IMR-90 (cell line): ENCODE data around the gene THRAP3. TPM values are rescaled to one million over a fixed set of nuclear protein-coding genes. Genes with fewer than 3 reads are reported as not detected.

Source experiments
- ATAC-seq: fragments of 200-7000 bp; cut with Tn5 transposase; 2 replicates; pipeline ENCODE4 v1.9.1; 2020; ENCODE audit warnings: low read depth, mild to moderate bottlenecking, moderate library complexity
- BruUV-seq: library from RNA; stranded (reverse); fragments of 400-500 nt; replicated peaks from 2 replicates; lab custom pipeline; 2021; lab: Mats Ljungman, UMichigan
- CTCF ChIA-PET: fragments of 300-600 bp; formaldehyde crosslinking; extraction: SDS; loops from one replicate; lab custom pipeline; 2021; ENCODE audit warnings: antibody characterized with exemption; lab: Yijun Ruan, JAX
- POLR2A ChIA-PET: fragments of 300-600 bp; sonication (Branson Sonifier 250); formaldehyde crosslinking; loops from one replicate; lab custom pipeline; 2022; ENCODE audit warnings: antibody characterized with exemption; ENCODE audit not compliant: unreplicated experiment; lab: Charles Lee
- DNase-seq: peaks from one replicate; pipeline ENCODE4 v3.0.0; 2013
- H2AFZ ChIP-seq: replicated peaks from 2 replicates; pipeline ENCODE3; 2013; ENCODE audit warnings: low read length, mild to moderate bottlenecking; ENCODE audit not compliant: poor library complexity
- H2AK5ac ChIP-seq: 2 replicates; pipeline ENCODE4 v1.6.1; 2013; ENCODE audit warnings: low read depth, low read length, inconsistent platforms
- H2AK9ac ChIP-seq: replicated peaks from 2 replicates; pipeline ENCODE3; 2013; ENCODE audit warnings: mild to moderate bottlenecking, low read depth, low read length, moderate library complexity; ENCODE audit not compliant: poor library complexity
- H2BK120ac ChIP-seq: 2 replicates; pipeline ENCODE4 v1.6.1; 2013; ENCODE audit warnings: low read depth, low read length, inconsistent platforms
- H2BK15ac ChIP-seq: 3 replicates; pipeline ENCODE4 v1.6.1; 2013; ENCODE audit warnings: low read depth, low read length, inconsistent platforms
- H2BK20ac ChIP-seq: 2 replicates; pipeline ENCODE4 v1.6.1; 2013; ENCODE audit warnings: low read depth, mild to moderate bottlenecking, inconsistent platforms, low read length, moderate library complexity
- H2BK5ac ChIP-seq: 2 replicates; pipeline ENCODE4 v1.6.1; 2013; ENCODE audit warnings: mild to moderate bottlenecking, low read depth, low read length, inconsistent platforms; ENCODE audit not compliant: poor library complexity, severe bottlenecking
- H3K14ac ChIP-seq: replicated peaks from 2 replicates; pipeline ENCODE4 v1.6.1; 2013; ENCODE audit warnings: low read depth, low read length, inconsistent platforms
- H3K18ac ChIP-seq: 2 replicates; pipeline ENCODE4 v1.6.1; 2013; ENCODE audit warnings: low read depth, low read length, control low read depth
- H3K23ac ChIP-seq: 2 replicates; pipeline ENCODE4 v1.6.1; 2013; ENCODE audit warnings: low read depth, low read length, inconsistent platforms
- H3K27ac ChIP-seq: 2 replicates; pipeline ENCODE4 v1.5.1; 2013; ENCODE audit warnings: mild to moderate bottlenecking, control low read depth, low read length; ENCODE audit not compliant: insufficient read depth
- H3K27me3 ChIP-seq: 2 replicates; pipeline ENCODE4 v1.6.1; 2013; ENCODE audit warnings: low read length; ENCODE audit not compliant: control insufficient read depth, insufficient read depth
- H3K36me3 ChIP-seq: 2 replicates; pipeline ENCODE4 v1.6.1; 2013; ENCODE audit warnings: low read length, mixed read lengths; ENCODE audit not compliant: control insufficient read depth, insufficient read depth
- H3K4ac ChIP-seq: 2 replicates; pipeline ENCODE4 v1.6.1; 2013; ENCODE audit warnings: low read depth, low read length, inconsistent platforms
- H3K4me1 ChIP-seq: 2 replicates; pipeline ENCODE4 v1.6.1; 2013; ENCODE audit warnings: low read length, mixed read lengths; ENCODE audit not compliant: control insufficient read depth, insufficient read depth
- H3K4me2 ChIP-seq: 2 replicates; pipeline ENCODE4 v1.6.1; 2013; ENCODE audit warnings: low read depth, mild to moderate bottlenecking, control low read depth, low read length, moderate library complexity
- H3K4me3 ChIP-seq: 2 replicates; pipeline ENCODE4 v1.5.1; 2013; ENCODE audit warnings: low read depth, mild to moderate bottlenecking, control low read depth, low read length, moderate library complexity; ENCODE audit not compliant: insufficient read depth
- H3K56ac ChIP-seq: 2 replicates; pipeline ENCODE4 v1.6.1; 2013; ENCODE audit warnings: low read length, inconsistent platforms; ENCODE audit not compliant: insufficient read depth; ENCODE audit errors: extremely low read depth
- H3K79me1 ChIP-seq, 2 experiments: 2 replicates each; pipeline ENCODE4 v1.6.1; 2013; ENCODE audit warnings: low read length in 2 of 2, inconsistent platforms in 1 of 2, low read depth in 1 of 2
- H3K9ac ChIP-seq: 2 replicates; pipeline ENCODE4 v1.6.1; 2013; ENCODE audit warnings: low read depth, low read length, control low read depth
- H3K9me1 ChIP-seq: 2 replicates; pipeline ENCODE4 v1.6.1; 2013; ENCODE audit warnings: low read length, inconsistent platforms; ENCODE audit not compliant: insufficient read depth
- H3K9me3 ChIP-seq: 2 replicates; pipeline ENCODE4 v1.6.1; 2013; ENCODE audit warnings: low read length; ENCODE audit not compliant: control insufficient read depth, insufficient read depth
- H4K20me1 ChIP-seq: 2 replicates; pipeline ENCODE4 v1.6.1; 2013; ENCODE audit warnings: low read length, inconsistent platforms; ENCODE audit not compliant: insufficient read depth
- H4K5ac ChIP-seq: 2 replicates; pipeline ENCODE4 v1.6.1; 2013; ENCODE audit warnings: mild to moderate bottlenecking, low read depth, low read length, control low read depth
- H4K8ac ChIP-seq, 2 experiments: 2 replicates each; pipeline ENCODE4 v1.6.1; 2013; ENCODE audit warnings: low read depth in 2 of 2, low read length in 2 of 2, control low read depth in 1 of 2, inconsistent platforms in 1 of 2
- H4K91ac ChIP-seq: 2 replicates; pipeline ENCODE4 v1.6.1; 2013; ENCODE audit warnings: low read depth, low read length, inconsistent platforms; ENCODE audit not compliant: insufficient read depth
- POLR2A ChIP-seq: IDR thresholded peaks from 2 replicates; pipeline ENCODE4 v1.6.1; 2012; ENCODE audit warnings: mild to moderate bottlenecking, low read depth, low read length
- WGBS, 2 experiments: methylation state at CpG; one replicate each; pipeline versions ENCODE4 v1.1.5 to v1.1.7; 2013; ENCODE audit warnings: missing lambda C conversion rate in 2 of 2; ENCODE audit not compliant: insufficient read length in 1 of 2; ENCODE audit errors: extremely low coverage in 2 of 2; 5-methylcytosine and 5-hydroxymethylcytosine counted together
- dilution Hi-C: fragments of 300-500 bp; cut with HindIII; formaldehyde crosslinking; loops from one replicate; pipeline ENCODE4 v1.14.3; 2018; ENCODE audit warnings: low sequenced_read_pairs; ENCODE audit not compliant: unreplicated experiment
- in situ Hi-C: fragments of 300-500 bp; cut with MboI; formaldehyde crosslinking; loops from 3 replicates; pipeline ENCODE4 v1.14.3; 2019; ENCODE audit warnings: low sequenced_read_pairs, inconsistent platforms, mixed read lengths
- intact Hi-C: fragments of 100-400 bp; cut with micrococcal nuclease; formaldehyde crosslinking; loops from 2 replicates; pipeline ENCODE4 v1.10.0; 2022
- polyA plus RNA-seq, 3 experiments: library from polyadenylated mRNA; depleted of rRNA; stranded (reverse); fragments of >200 nt; gene quantifications; 2 replicates each; pipeline ENCODE4 v1.2.3, GENCODE V29; 2012; ENCODE audit warnings: low replicate concordance in 1 of 3
- total RNA-seq: library from RNA; depleted of rRNA; stranded (reverse); fragments of >200 nt; gene quantifications from 2 replicates; pipeline ENCODE4 v1.2.3, GENCODE V29; 2012
- TF ChIP-seq, protein P1 (sequence below): fragments of 150-350 bp; IDR thresholded peaks from 2 replicates; pipeline ENCODE4 v1.6.1; 2016; ENCODE audit warnings: low read depth, mild to moderate bottlenecking, low read length, moderate library complexity, borderline replicate concordance

Gene THRAP3
- total and polyA plus RNA-seq, 2 of the 4 experiments (the other 2 are of a cell fraction) = 60.6 to 66.5 TPM

DNA sequence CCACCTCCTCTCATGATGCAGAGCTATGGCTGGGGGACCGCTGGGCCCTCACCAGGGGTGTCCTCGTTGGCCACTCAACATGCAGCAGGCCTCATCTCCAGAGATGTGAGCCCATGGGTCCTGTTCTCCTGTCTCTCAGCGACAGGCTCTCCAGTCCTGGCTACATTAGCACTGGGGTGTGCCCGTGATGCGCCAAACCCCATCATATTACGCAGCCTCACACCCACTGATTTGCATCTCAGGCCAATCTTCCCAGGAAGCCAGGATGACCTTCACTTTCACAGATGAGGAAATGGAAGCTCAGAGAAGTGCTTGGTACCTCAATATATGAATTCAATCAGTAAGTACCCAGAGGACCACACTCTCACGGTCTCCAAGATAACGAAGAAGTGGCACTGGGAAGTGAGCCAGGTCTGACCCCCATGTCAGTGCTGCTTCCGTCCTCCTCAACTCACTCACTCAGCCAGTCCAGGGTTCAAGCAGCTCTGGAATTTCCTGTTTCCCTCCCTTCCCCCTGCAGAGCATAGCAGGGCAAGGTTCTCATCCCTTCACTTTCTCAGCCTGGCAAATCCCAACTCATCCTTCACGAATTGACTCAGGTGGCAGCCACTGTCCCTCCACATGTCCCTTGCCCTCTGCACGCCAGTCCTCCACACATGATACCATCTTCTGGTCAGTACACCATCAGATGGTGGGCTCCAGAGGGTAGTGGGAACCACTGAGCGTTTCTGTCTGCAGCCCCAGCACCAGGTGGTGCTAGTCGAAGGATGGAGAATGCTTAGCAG, 128.1 kb downstream of the THRAP3 start:
- no peak overlapping the region for H3K4me3 ChIP-seq
- no peaks in the 10 kb centered on the region for H3K27me3 ChIP-seq
- CTCF ChIA-PET = interaction anchor here (1.1 to 3.2 kb wide), 4 partner anchors 10 to 68 kb away, joined by 3 to 18 read pairs (median 10); partner anchors contain the start of gene EVA1B
- peak overlapping the region; percentile 100 for H4K91ac ChIP-seq
- peak overlapping the region; percentile 56 for H2AFZ ChIP-seq
- peak overlapping the region; percentile 91 for H3K27ac ChIP-seq
- BruUV-seq = no TSS peak
- H2AK5ac ChIP-seq = peak overlapping the region; percentile 99
- peaks cover 41% of the 10 kb centered on the region for H3K9me1 ChIP-seq
- TF ChIP-seq POLR2A = 0 out of 2 replicates have a peak, but pooled peaks have one; percentile 13
- TF ChIP-seq, protein P1, sequence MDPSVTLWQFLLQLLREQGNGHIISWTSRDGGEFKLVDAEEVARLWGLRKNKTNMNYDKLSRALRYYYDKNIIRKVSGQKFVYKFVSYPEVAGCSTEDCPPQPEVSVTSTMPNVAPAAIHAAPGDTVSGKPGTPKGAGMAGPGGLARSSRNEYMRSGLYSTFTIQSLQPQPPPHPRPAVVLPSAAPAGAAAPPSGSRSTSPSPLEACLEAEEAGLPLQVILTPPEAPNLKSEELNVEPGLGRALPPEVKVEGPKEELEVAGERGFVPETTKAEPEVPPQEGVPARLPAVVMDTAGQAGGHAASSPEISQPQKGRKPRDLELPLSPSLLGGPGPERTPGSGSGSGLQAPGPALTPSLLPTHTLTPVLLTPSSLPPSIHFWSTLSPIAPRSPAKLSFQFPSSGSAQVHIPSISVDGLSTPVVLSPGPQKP = no peak
- H2BK5ac ChIP-seq = peak overlapping the region; percentile 99
- DNase-seq (peak; percentile 42), ATAC-seq (peak; percentile 18)
- H3K23ac ChIP-seq = peak overlapping the region; percentile 99
- in situ Hi-C loops (no loop called here), intact Hi-C loops (loop anchor here (2.0 kb wide), 1 partner anchor 16 kb away; no protein-coding TSS in a partner anchor), dilution Hi-C loops (no loop called here)
- no peaks in the 10 kb centered on the region for H3K9me3 ChIP-seq
- H2AK9ac ChIP-seq = peak overlapping the region; percentile 100
- peak overlapping the region; percentile 2; the same call in 1 of the 2 replicates for H3K9ac ChIP-seq
- peak overlapping the region; percentile 97 for H3K56ac ChIP-seq
- peak overlapping the region; percentile 97 for H2BK15ac ChIP-seq
- WGBS, 2 experiments = 53% methylated on average over 5 of the region's 13 CpGs; no CpG with 5 or more reads in 1 of the 2 experiments
- H3K18ac ChIP-seq = peak overlapping the region; percentile 81
- POLR2A ChIA-PET = interaction anchor here (1.2 to 1.7 kb wide), 2 partner anchors 34 to 203 kb away, joined by 3 to 5 read pairs; partner anchors contain the start of gene TRAPPC3
- H4K20me1 ChIP-seq = no peaks in the 10 kb centered on the region
- H4K8ac ChIP-seq = peak overlapping the region; percentile 78 to 98
- H2BK120ac ChIP-seq = peak overlapping the region; percentile 99
- peaks cover 45% of the 10 kb centered on the region for H3K4me1 ChIP-seq
- peak overlapping the region; percentile 98 for H3K14ac ChIP-seq
- H4K5ac ChIP-seq = peak overlapping the region; percentile 79
- H3K4me2 ChIP-seq = peak overlapping the region; percentile 36; the same call in 1 of the 2 replicates
- H2BK20ac ChIP-seq = peak overlapping the region; percentile 98
- peaks cover 45% of the 10 kb centered on the region for H3K36me3 ChIP-seq
- H3K79me1 ChIP-seq = peaks cover 18 to 76% of the 10 kb centered on the region in 2 experiments; a peak in 3 of 4 replicates
- H3K4ac ChIP-seq = peak overlapping the region; percentile 100
